Measurements from ENCODE around the gene VWF.
"Not testable (repeated sequence)": the region's sequence is repeated elsewhere in the genome, so short reads cannot be mapped to it uniquely, and the experiment has no call there.

The VWF gene

GRCh38 chr12:6033546-6033945 is 90.9 kb downstream of the VWF start:
- Histone ChIP-seq H3K36me3 (ENCODE audit: control insufficient read depth in 2 of 2, insufficient read depth in 2 of 2, low read length in 2 of 2) (peaks cover 0 to 2% of the 10 kb centered on the region in 2 donors), H3K27ac (ENCODE audit: low read length) (no peak overlapping the region), H3K4me3 (ENCODE audit: low read length in 2 of 2) (no peak overlapping the region), H3K9me3 (ENCODE audit: control insufficient read depth in 2 of 2, low read length in 2 of 2) (no peaks in the 10 kb centered on the region), H3K27me3 (ENCODE audit: control insufficient read depth in 1 of 2, insufficient read depth in 2 of 2, low read length in 2 of 2) (peaks cover 0 to 2% of the 10 kb centered on the region in 2 donors), H3K9ac (ENCODE audit: low read length in 2 of 2) (no peak overlapping the region), H3K4me1 (ENCODE audit: control insufficient read depth, insufficient read depth, low read length) (no peaks in the 10 kb centered on the region)

- H3K27ac ChIP-seq (ENCODE audit: low read length), result no peak overlapping the region
- no peak overlapping the region for H3K9ac ChIP-seq (ENCODE audit: low read length in 2 of 2)
- H3K36me3 ChIP-seq (ENCODE audit: control insufficient read depth in 2 of 2, insufficient read depth in 2 of 2, low read length in 2 of 2), result peaks cover 0 to 2% of the 10 kb centered on the region in 2 donors
Observed at GRCh38 chr12:6032726-6033125, 91.7 kb downstream of the VWF start.

GRCh38 chr12:6031001-6031400 is 93.5 kb downstream of the VWF start:
- Histone ChIP-seq H3K9ac (ENCODE audit: low read length in 2 of 2) (no peak overlapping the region), H3K27me3 (ENCODE audit: control insufficient read depth in 1 of 2, insufficient read depth in 2 of 2, low read length in 2 of 2) (peaks cover 0 to 2% of the 10 kb centered on the region in 2 donors), H3K9me3 (ENCODE audit: control insufficient read depth in 2 of 2, low read length in 2 of 2) (peaks cover 5 to 7% of the 10 kb centered on the region in 2 donors), H3K27ac (ENCODE audit: low read length) (no peak overlapping the region), H3K4me3 (ENCODE audit: low read length in 2 of 2) (no peak overlapping the region), H3K36me3 (ENCODE audit: control insufficient read depth in 2 of 2, insufficient read depth in 2 of 2, low read length in 2 of 2) (peaks cover 0 to 2% of the 10 kb centered on the region in 2 donors), H3K4me1 (ENCODE audit: control insufficient read depth, insufficient read depth, low read length) (no peaks in the 10 kb centered on the region)

More at GRCh38 chr12:6032726-6033125, 91.7 kb downstream of the VWF start:
- Histone ChIP-seq H3K9me3 (ENCODE audit: control insufficient read depth in 2 of 2, low read length in 2 of 2) (peaks cover 2 to 5% of the 10 kb centered on the region in 2 donors), H3K4me3 (ENCODE audit: low read length in 2 of 2) (no peak overlapping the region), H3K27me3 (ENCODE audit: control insufficient read depth in 1 of 2, insufficient read depth in 2 of 2, low read length in 2 of 2) (peaks cover 0 to 2% of the 10 kb centered on the region in 2 donors), H3K4me1 (ENCODE audit: control insufficient read depth, insufficient read depth, low read length) (no peaks in the 10 kb centered on the region)

- Histone ChIP-seq H3K4me3 (ENCODE audit: low read length in 2 of 2) (no peak overlapping the region), H3K27me3 (ENCODE audit: control insufficient read depth in 1 of 2, insufficient read depth in 2 of 2, low read length in 2 of 2) (peaks cover 0 to 2% of the 10 kb centered on the region in 2 donors), H3K36me3 (ENCODE audit: control insufficient read depth in 2 of 2, insufficient read depth in 2 of 2, low read length in 2 of 2) (peaks cover 0 to 2% of the 10 kb centered on the region in 2 donors), H3K4me1 (ENCODE audit: control insufficient read depth, insufficient read depth, low read length) (no peaks in the 10 kb centered on the region), H3K9ac (ENCODE audit: low read length in 2 of 2) (no peak overlapping the region), H3K27ac (ENCODE audit: low read length) (no peak overlapping the region), H3K9me3 (ENCODE audit: control insufficient read depth in 2 of 2, low read length in 2 of 2) (peaks cover 5 to 7% of the 10 kb centered on the region in 2 donors)
Observed at GRCh38 chr12:6030081-6030480, 94.4 kb downstream of the VWF start.

- Histone ChIP-seq H3K9me3 (ENCODE audit: control insufficient read depth in 2 of 2, low read length in 2 of 2) (peaks cover 5 to 7% of the 10 kb centered on the region in 2 donors), H3K36me3 (ENCODE audit: control insufficient read depth in 2 of 2, insufficient read depth in 2 of 2, low read length in 2 of 2) (peaks cover 0 to 2% of the 10 kb centered on the region in 2 donors), H3K4me3 (ENCODE audit: low read length in 2 of 2) (no peak overlapping the region)
Observed at GRCh38 chr12:6029401-6029800, 95.1 kb downstream of the VWF start.

GRCh38 chr12:6026998-6027397 is 97.5 kb downstream of the VWF start:
- H3K4me1 ChIP-seq (ENCODE audit: control insufficient read depth, insufficient read depth, low read length), result no peaks in the 10 kb centered on the region
- no peaks in the 10 kb centered on the region for H3K27me3 ChIP-seq (ENCODE audit: control insufficient read depth in 1 of 2, insufficient read depth in 2 of 2, low read length in 2 of 2)
- H3K9me3 ChIP-seq (ENCODE audit: control insufficient read depth in 2 of 2, low read length in 2 of 2), result peaks cover 5 to 7% of the 10 kb centered on the region in 2 donors
- H3K27ac ChIP-seq (ENCODE audit: low read length), result no peak overlapping the region
- no peak overlapping the region for H3K4me3 ChIP-seq (ENCODE audit: low read length in 2 of 2)
- H3K9ac ChIP-seq (ENCODE audit: low read length in 2 of 2), result no peak overlapping the region
- H3K36me3 ChIP-seq (ENCODE audit: control insufficient read depth in 2 of 2, insufficient read depth in 2 of 2, low read length in 2 of 2), result no peaks in the 10 kb centered on the region

More at GRCh38 chr12:6029401-6029800, 95.1 kb downstream of the VWF start:
- H3K27me3 ChIP-seq (ENCODE audit: control insufficient read depth in 1 of 2, insufficient read depth in 2 of 2, low read length in 2 of 2), result peaks cover 0 to 2% of the 10 kb centered on the region in 2 donors
- no peaks in the 10 kb centered on the region for H3K4me1 ChIP-seq (ENCODE audit: control insufficient read depth, insufficient read depth, low read length)
- no peak overlapping the region for H3K27ac ChIP-seq (ENCODE audit: low read length)
- no peak overlapping the region for H3K9ac ChIP-seq (ENCODE audit: low read length in 2 of 2)

GRCh38 chr12:6025703-6026298 is 98.7 kb downstream of the VWF start:
- not testable (repeated sequence) for H3K27ac ChIP-seq (ENCODE audit: low read length); H3K27me3 ChIP-seq (ENCODE audit: control insufficient read depth in 1 of 2, insufficient read depth in 2 of 2, low read length in 2 of 2); H3K4me1 ChIP-seq (ENCODE audit: control insufficient read depth, insufficient read depth, low read length); H3K9ac ChIP-seq (ENCODE audit: low read length in 2 of 2); H3K36me3 ChIP-seq (ENCODE audit: control insufficient read depth in 2 of 2, insufficient read depth in 2 of 2, low read length in 2 of 2); H3K9me3 ChIP-seq (ENCODE audit: control insufficient read depth in 2 of 2, low read length in 2 of 2); H3K4me3 ChIP-seq (ENCODE audit: low read length in 2 of 2)

- H3K27me3 ChIP-seq (ENCODE audit: control insufficient read depth in 1 of 2, insufficient read depth in 2 of 2, low read length in 2 of 2); H3K27ac ChIP-seq (ENCODE audit: low read length); H3K9me3 ChIP-seq (ENCODE audit: control insufficient read depth in 2 of 2, low read length in 2 of 2); H3K36me3 ChIP-seq (ENCODE audit: control insufficient read depth in 2 of 2, insufficient read depth in 2 of 2, low read length in 2 of 2); H3K4me1 ChIP-seq (ENCODE audit: control insufficient read depth, insufficient read depth, low read length); H3K9ac ChIP-seq (ENCODE audit: low read length in 2 of 2); H3K4me3 ChIP-seq (ENCODE audit: low read length in 2 of 2): not testable (repeated sequence)
Observed at GRCh38 chr12:6024066-6024465, 100.4 kb downstream of the VWF start.

GRCh38 chr12:6020930-6021329 is 103.5 kb downstream of the VWF start:
- Histone ChIP-seq H3K4me3 (ENCODE audit: low read length in 2 of 2) (no peak overlapping the region), H3K9me3 (ENCODE audit: control insufficient read depth in 2 of 2, low read length in 2 of 2) (no peaks in the 10 kb centered on the region), H3K4me1 (ENCODE audit: control insufficient read depth, insufficient read depth, low read length) (no peaks in the 10 kb centered on the region), H3K27ac (ENCODE audit: low read length) (no peak overlapping the region), H3K9ac (ENCODE audit: low read length in 2 of 2) (no peak overlapping the region), H3K27me3 (ENCODE audit: control insufficient read depth in 1 of 2, insufficient read depth in 2 of 2, low read length in 2 of 2) (no peaks in the 10 kb centered on the region), H3K36me3 (ENCODE audit: control insufficient read depth in 2 of 2, insufficient read depth in 2 of 2, low read length in 2 of 2) (no peaks in the 10 kb centered on the region)

GRCh38 chr12:6020511-6020910 is 104.0 kb downstream of the VWF start:
- not testable (repeated sequence) for H3K27me3 ChIP-seq (ENCODE audit: control insufficient read depth in 1 of 2, insufficient read depth in 2 of 2, low read length in 2 of 2); H3K27ac ChIP-seq (ENCODE audit: low read length); H3K4me3 ChIP-seq (ENCODE audit: low read length in 2 of 2); H3K9me3 ChIP-seq (ENCODE audit: control insufficient read depth in 2 of 2, low read length in 2 of 2); H3K9ac ChIP-seq (ENCODE audit: low read length in 2 of 2); H3K4me1 ChIP-seq (ENCODE audit: control insufficient read depth, insufficient read depth, low read length); H3K36me3 ChIP-seq (ENCODE audit: control insufficient read depth in 2 of 2, insufficient read depth in 2 of 2, low read length in 2 of 2)

- H3K4me3 ChIP-seq (ENCODE audit: low read length in 2 of 2); H3K36me3 ChIP-seq (ENCODE audit: control insufficient read depth in 2 of 2, insufficient read depth in 2 of 2, low read length in 2 of 2); H3K4me1 ChIP-seq (ENCODE audit: control insufficient read depth, insufficient read depth, low read length); H3K27ac ChIP-seq (ENCODE audit: low read length); H3K9me3 ChIP-seq (ENCODE audit: control insufficient read depth in 2 of 2, low read length in 2 of 2); H3K9ac ChIP-seq (ENCODE audit: low read length in 2 of 2); H3K27me3 ChIP-seq (ENCODE audit: control insufficient read depth in 1 of 2, insufficient read depth in 2 of 2, low read length in 2 of 2): not testable (repeated sequence)
Observed at GRCh38 chr12:6019256-6019655, 105.2 kb downstream of the VWF start.

Data from stomach smooth muscle (tissue), 2 donors.